Omental fat pad (tissue), 4 donors: ENCODE results near the gene ARID5B. TPM values are rescaled to one million over a fixed set of nuclear protein-coding genes. Genes with fewer than 3 reads are reported as not detected.

Experiments used
- ATAC-seq: fragments of 150-250 bp; one replicate; pipeline ENCODE4 v1.9.1; 2016; ENCODE audit warnings: mild to moderate bottlenecking, moderate library complexity; ENCODE audit not compliant: low FRiP score
- DNase-seq: peaks from one replicate; pipeline ENCODE4 v3.0.0-alpha.2; 2019; ENCODE audit warnings: low spot score
- CTCF ChIP-seq, 3 donors: fragments of 450-650 bp; IDR thresholded peaks; one replicate each; pipeline ENCODE4 v1.5.1; 2016 to 2017; ENCODE audit warnings: antibody characterized with exemption in 3 of 3, mild to moderate bottlenecking in 3 of 3, moderate library complexity in 2 of 3
- total RNA-seq, 4 donors: library from RNA; depleted of rRNA; stranded (reverse); fragments of >200 nt; gene quantifications; one replicate each; pipeline ENCODE4 v1.1.0, GENCODE V29; 2016

ARID5B gene
- total RNA-seq, 4 donors from 2014 or later: 57.5 to 163 (median 123) TPM

- TF ChIP-seq CTCF (IDR thresholded peaks at IDR 0.05): peak in 1 of 3 donors; percentile 62
- ATAC-seq (peak; percentile 79), DNase-seq (peak; percentile 38)
Measured at GRCh38 chr10:61896854-61897661, 4.4 kb upstream of the ARID5B start.

- no peak for DNase-seq
- peak; percentile 31 for ATAC-seq
Measured at GRCh38 chr10:61897671-61898434, 3.6 kb upstream of the ARID5B start.

GRCh38 chr10:61898435-61898778 is 3.1 kb upstream of the ARID5B start:
- no peak for DNase-seq
- TF ChIP-seq CTCF (IDR thresholded peaks at IDR 0.05): no peak
- no peak for ATAC-seq

More at GRCh38 chr10:61897671-61898434, 3.6 kb upstream of the ARID5B start:
- TF ChIP-seq CTCF (IDR thresholded peaks at IDR 0.05): no peak

- DNase-seq (no peak), ATAC-seq (no peak)
- TF ChIP-seq CTCF (IDR thresholded peaks at IDR 0.05): no peak
Measured at GRCh38 chr10:61899069-61899531, 2.4 kb upstream of the ARID5B start.

- ATAC-seq (no peak), DNase-seq (no peak)
- TF ChIP-seq CTCF (IDR thresholded peaks at IDR 0.05): no peak
Measured at GRCh38 chr10:61899663-61899996, 1.9 kb upstream of the ARID5B start.

GRCh38 chr10:61899997-61900828 is 1.3 kb upstream of the ARID5B start:
- DNase-seq: no peak
- peak; percentile 41 for ATAC-seq
- TF ChIP-seq CTCF (IDR thresholded peaks at IDR 0.05): no peak
